Dermis microvascular lymphatic vessel endothelial cell (primary cell): Measurements from ENCODE around the gene AKT3. TPM values are rescaled to one million over a fixed set of nuclear protein-coding genes. Genes with fewer than 3 reads are reported as not detected.
A peak's percentile ranks its signal among the peaks of the same experiment; 100 is the strongest.
"Not testable (repeated sequence)": the region's sequence is repeated elsewhere in the genome, so short reads cannot be mapped to it uniquely, and the experiment has no call there.

Experiments used
- DNase-seq, 2 donors: peaks; one replicate each; pipeline versions ENCODE4 v3.0.0 to v3.0.0-alpha.2; 2010; ENCODE audit warnings: low read depth in 2 of 2
- total RNA-seq: library from RNA; depleted of rRNA; stranded (reverse); fragments of >200 nt; gene quantifications from 2 replicates; pipeline ENCODE4 v1.2.1, GENCODE V29; 2014

AKT3 gene
- total RNA-seq, 1 donor from 2014 or later = 44.2 TPM

DNA sequence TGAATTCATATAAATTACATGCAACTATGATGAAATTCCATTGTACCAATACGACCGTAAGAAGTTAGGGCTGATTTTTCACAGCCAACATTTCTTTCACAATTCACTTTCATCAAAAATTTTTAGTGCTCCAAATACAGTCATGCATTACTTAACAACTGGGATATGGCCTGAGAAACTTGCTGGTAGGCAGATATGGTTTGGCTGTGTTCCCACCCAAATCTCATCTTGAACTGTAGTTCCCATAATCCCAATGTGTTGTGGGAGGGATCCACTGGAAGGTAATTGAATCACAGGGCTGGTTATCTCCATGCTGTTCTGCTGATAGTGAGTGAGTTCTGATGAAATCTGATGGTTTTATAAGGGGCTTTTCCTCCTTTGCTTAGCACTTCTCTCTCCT is 244.4 kb downstream of the AKT3 start:
- DNase-seq = no peak

DNA sequence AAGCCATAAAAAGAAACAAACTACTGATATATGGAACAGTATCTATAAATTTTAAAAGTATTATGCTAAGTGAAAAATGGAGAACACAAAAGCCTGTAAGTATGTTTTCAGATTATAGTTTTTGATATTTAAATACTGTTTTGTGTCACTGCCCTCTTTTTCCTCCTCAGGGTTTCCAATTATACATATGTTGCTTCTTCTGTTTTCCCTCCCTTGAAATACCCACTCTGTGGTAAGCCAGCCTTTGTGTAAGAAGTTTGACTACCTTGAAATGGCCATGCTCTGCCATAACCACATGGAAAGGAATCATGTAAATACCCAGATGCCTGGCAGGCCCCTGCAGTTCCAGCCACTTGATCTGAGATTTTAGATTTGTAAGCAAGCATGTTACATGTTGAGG is 248.3 kb downstream of the AKT3 start:
- DNase-seq = no peak

DNA sequence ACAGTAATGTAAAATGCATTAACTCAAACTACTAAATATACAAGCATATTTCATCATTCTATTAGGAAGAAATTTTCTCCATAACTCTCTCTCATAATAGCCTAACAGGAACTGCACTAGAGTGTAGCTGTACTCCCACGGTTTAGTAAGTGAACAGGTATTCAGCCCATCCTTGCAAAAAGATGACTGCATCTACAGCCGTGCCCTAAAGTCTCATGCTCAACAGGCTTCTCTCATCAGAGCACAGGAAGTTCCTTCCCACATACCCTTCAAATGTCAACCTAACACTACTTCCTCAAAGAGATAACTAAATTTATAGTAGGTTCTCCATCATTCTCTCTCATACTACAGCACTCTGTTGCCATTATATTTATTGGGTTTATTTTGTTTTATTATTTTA is 251.6 kb downstream of the AKT3 start:
- no peak for DNase-seq

DNA sequence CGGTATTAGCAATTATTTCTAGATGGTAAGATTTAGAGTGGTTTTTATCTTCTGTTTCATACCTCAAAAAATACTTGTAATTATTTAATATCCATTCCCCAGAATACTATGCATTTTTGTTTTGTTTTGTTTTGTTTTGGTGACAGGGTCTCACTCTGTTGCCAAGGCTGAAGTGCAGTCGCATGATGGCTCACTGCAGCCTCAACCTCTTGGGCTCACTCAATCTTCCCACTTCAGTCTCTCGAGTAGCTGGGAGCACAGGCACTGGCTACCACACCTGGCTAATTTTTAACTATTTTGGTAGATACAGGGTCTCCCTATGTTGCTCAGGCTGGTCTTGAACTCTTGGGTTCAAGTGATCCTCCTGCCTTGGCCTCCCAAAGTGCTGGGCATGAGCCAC is 252.7 kb downstream of the AKT3 start:
- no peak for DNase-seq

DNA sequence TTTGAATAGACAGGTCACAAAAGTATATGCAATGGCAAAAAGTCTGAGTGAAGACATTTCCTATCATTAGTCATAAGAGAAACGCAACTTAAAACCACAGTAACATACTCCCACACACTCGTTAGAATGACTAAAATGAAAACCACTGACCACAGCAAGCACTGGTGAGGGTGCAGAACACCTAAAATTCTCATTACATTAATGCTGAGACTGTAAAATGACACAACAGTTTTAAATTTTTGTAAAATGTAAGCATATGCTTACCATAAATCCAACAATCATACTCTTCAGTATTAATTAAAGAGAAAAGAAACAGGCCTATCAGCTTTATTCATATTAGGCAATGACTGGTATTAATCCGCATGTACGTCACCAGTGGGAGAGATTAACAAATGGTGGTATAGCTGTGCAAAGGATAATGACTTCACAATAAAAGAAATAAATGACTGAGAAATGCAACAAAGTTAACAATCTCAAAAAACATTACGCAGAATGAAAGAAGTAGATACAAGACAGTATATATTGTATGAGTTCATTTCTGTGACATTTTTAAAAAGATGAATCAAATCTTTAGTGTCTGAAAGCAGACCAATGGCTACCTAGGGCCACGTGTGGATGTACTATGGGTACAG is 253.5 kb downstream of the AKT3 start:
- no peak for DNase-seq

DNA sequence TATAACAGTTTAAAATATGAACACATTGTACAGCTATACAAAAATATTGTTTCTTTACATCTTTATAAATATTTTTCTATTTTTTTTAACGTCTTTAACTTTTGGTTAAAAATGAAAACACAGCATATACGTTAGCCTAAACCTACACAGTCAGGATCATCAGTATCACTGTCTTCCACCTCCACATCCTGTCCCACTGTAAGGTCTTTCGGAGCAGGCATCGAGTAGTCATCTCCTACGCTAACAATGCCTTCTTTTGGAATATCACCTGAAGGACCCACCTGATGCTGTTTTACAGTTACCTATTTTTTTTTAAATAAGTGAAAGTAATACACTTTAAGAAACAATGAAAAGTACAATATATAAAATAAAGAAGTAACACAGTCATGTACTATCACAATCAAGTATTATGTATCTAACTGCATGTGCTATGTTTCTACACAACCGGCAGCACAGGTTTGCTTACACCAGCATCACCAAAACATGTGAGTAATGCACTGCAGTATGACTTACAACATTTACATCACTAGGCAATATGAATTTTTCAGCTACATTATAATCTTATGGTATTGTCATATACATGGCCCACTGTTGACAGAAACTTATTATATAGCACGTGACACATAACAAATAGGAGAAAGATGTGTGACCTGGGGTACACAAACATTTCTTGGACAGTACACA is 254.4 kb downstream of the AKT3 start:
- no peak for DNase-seq

DNA sequence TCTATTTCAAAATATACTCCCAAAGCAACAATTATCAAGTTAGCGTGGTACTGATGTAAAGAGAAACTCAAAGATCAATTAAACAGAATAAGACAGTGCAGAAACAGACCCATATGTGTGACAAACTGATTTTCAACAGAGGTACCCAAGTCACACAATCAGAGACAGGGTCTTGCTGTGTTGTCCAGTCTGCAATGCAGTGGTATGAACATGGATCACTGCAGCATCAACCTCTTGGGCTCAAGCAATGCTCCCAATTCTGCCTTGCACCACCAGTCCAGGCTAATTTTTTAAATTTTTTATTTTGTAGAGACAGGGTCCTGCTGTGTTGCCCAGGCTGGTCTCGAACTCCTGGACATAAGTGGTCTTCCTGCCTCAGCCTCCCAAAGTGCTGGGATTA is 255.6 kb downstream of the AKT3 start:
- DNase-seq = no peak

DNA sequence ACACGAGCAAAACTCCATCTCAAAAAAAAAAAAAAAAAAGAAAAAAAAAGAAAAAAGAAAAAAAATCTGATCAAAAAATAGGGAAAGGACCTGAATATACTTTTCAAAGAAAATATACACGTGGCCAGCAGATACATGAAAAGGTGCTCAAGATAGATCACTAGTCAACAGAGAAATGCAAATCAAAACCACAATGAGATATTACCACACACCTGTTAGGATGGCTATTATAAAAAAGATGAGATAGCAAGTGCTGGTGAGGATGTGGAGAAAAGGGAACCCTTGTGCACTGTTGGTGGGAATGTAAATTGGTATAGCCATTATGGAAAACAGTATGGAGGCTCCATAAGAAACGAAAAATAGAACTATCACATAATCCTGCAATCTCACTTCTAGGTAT is 260.8 kb downstream of the AKT3 start:
- not testable (repeated sequence) for DNase-seq

DNA sequence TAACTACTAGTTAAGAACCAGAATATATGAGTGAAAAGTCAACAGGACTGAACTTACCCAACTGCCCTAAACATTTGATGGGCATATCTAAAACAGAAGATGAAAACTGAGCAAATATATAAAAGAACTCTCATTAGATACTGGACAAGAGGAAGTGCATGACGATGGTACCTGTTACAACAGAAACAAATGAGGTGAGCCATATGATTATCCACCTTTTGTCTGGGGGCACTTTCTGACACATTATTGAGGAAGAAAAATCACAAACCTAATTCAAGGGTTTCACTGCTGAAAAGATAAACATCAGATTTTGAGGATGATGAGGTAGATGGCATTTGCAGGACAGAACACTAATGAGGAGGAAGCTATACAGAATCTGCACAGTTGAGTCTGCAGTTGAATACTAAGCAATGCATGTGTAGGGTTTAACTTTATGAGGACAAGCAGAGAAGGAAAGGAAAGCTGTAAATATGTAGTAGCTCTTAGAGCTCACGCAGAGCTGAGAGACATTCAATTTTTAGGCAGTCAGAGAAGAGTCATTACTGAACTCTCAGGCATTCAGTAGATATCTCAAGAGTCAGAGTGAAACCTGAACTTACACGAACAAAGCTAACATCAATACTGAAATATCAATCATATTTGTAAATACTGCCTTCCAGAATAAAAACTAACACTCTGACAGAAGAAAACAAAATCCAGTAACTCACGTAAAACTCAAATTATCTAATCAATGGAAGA is 262.1 kb downstream of the AKT3 start:
- no peak for DNase-seq

DNA sequence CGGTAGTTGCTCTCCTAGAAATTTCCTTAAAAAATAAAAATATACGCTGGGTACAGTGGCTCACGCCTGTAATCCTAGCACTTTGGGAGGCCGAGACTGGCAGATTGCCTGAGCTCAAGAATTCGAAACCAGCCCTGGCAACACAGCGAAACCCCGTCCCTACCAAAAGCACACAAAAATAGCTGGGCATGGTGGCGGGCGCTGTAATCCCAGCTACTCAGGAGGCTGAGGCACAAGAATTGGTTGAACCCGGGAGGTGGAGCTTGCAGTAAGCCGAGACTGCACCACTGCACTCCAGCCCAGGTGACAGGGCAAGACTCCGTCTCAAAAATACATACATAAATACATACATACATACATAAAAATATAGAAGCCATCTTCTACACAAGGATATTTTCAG is 262.8 kb downstream of the AKT3 start:
- DNase-seq = no peak

DNA sequence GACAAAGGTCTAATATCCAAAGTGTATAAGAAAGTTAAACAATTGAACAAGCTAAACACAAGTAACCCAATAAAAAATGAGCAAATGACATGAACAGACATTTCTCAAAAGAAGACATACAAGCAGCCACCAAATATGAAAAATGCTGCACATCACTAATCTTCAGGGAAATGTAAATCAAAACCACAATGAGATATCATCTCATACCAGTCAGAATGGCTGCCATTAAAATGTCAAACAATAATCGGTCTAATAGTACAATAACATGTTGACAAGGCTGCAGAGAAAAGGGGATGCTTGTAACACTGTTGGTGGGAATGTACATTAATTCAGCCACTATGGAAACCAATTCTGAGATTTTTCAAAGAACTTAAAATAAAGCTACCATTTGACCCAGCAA is 264.1 kb downstream of the AKT3 start:
- no peak for DNase-seq

DNA sequence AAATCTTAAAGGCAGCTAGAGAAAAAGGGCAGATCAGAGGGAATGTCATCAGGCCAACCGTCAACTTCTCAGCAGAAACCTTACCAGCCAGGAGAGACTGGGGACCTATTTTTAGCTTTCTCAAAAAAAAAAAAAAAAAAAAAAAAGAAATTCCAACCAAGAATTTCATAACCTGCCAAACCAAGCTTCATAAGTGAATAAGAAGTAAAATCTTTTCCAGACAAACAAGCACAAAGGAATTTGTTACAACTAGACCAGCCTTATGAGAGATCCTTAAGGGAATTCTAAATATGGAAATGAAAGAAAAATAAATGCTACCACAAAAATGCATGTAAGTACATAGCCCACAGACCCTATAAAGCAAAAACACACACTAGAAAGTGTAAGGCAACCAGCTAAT is 267.7 kb downstream of the AKT3 start:
- no peak for DNase-seq

DNA sequence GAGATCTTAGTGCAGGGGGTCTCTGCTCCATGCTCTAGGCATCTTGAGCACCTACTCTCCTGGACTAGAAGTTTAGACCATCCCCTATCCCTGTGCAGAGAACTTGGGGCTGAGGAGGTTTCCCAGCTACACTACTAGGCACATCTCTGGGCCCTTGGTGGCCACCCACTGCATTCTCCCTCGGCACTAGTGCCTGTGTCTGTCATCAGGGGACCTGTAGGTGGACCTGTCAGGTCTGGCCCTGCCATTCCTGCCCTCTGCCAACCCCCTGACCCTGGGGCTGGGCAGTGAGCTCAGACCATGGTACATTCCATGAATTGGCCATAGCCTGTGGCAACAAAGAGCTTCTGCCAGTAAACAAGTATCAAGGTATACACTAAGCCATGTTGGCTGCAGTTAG is 269.1 kb downstream of the AKT3 start:
- DNase-seq = no peak

DNA sequence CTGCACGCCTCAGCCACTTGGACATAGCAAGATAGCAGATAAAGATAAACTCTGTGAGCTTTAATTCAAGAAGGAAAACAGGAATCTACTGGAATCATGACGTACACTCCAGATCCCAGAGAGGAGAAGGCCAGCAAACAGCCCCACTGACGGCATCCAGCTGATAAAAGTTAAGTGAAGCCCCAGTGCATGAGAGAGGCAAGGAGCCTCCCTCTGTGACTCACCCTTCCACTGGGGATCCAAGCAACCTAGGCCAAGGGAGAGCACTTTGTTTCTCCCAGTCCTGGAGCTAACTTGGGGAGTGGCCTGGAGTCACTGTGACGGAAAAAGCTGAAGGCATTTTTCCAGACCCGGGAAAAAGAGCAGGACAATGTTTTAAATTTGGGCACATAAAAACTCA is 270.0 kb downstream of the AKT3 start:
- no peak for DNase-seq

DNA sequence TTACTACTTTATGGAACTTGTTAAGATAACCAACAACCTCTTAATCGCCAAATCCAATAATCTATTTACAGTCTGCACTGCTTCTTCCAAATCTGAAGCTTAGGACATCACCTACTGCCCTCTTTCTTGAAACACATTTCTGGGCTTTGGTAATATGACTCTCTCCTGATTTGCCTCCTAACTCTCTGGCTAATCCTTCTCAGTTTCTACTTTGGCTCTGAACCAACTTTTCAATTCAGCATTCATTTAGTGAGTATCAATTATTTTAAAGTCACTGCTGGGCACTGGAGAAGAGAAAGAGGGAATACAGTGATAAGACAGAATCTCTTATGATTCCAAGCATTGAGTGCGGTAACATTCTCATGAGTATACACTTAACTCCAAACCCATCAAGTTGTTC is 275.0 kb downstream of the AKT3 start:
- no peak for DNase-seq

DNA sequence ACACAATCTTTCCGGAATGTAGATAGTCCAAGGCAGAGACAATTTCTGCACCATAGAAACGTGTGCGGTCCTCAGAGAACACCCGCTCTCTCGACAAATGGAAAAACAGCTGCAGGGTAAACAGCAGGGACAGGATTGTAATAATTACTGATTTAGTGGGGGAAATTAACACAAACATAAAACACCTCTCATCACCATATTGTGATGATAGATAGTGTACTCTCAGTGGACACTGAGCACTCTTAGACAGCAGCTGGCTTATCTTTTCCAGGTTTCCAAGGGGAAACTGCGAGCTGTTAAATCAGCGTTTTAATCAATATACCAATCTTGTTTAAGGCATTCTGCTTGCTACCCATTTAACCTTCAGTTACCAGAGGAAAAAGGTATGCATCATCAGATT is 277.1 kb downstream of the AKT3 start:
- no peak for DNase-seq

DNA sequence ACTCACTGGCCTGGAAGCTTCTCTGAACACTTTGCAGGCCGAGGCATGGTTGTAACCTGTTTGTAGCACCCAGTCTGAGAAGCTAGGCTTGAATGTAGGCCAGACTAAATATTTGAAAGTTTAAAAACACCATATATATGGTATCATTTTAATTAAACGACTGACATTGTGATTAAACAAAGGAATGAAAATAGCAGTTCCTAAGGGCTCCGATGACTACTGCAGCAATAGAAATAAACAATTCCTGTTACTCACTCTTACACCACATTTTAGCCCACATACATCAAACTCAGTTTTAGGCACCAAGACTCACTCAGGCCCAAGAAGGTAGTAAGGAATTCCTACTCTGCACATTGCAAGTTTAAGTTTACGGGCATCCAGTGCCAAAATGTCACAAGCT is 281.2 kb downstream of the AKT3 start:
- peak in 1 of 2 donors; percentile 40 for DNase-seq

DNA sequence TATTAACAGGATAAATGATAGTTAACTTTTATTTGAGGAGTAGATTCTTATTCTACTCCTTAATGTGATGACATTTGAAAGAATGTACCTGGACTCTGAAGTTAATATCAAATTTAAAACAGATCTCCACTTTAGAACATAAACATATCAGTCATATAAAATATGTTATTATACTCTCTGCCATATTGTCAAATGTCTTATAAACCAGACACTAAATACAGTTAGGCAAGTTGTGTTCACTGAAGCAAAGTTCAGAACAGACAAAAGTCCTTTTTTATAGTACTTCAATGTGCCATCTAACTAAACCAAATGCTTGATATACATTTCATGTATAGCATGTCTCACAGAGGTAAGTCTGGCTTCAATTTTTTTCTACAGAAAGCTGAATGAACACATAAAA is 285.2 kb downstream of the AKT3 start:
- no peak for DNase-seq

DNA sequence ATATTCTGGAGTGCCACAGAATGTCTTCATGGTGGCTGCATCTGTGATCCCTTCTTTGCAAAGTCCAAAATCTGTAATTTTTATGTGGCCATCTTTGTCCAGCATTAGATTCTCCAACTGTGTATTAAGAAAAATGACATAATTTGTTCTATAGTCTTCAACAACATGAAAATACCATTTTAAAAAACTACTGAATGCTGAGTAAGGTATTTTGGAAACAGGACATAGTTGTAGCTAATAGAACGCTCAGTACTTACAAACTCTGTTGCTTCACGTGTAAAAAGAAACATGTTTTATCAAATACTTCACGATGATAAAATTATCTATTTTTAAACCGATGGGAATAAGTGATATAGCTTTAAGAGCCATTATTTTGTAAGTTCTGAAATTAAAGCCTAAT is 286.3 kb downstream of the AKT3 start:
- DNase-seq = no peak

DNA sequence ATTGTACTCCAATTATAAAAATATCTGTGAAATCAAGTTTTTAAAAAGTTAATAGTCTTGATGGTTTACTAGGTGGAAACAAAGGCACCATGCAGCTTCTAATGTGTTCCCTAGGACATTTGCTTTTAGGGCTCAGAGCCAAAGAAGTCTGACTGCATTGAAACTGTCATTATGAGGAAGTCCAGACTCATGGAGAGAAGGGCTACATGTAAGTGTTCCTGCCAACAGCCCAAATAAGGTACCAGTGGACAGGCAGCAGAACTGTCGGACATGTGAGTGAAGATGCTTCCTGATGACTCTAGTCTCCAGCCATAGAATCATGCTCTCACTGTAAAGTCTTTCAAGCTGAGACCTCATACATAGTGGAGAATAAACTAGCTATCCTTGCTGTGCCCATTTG is 287.6 kb downstream of the AKT3 start:
- DNase-seq = no peak

DNA sequence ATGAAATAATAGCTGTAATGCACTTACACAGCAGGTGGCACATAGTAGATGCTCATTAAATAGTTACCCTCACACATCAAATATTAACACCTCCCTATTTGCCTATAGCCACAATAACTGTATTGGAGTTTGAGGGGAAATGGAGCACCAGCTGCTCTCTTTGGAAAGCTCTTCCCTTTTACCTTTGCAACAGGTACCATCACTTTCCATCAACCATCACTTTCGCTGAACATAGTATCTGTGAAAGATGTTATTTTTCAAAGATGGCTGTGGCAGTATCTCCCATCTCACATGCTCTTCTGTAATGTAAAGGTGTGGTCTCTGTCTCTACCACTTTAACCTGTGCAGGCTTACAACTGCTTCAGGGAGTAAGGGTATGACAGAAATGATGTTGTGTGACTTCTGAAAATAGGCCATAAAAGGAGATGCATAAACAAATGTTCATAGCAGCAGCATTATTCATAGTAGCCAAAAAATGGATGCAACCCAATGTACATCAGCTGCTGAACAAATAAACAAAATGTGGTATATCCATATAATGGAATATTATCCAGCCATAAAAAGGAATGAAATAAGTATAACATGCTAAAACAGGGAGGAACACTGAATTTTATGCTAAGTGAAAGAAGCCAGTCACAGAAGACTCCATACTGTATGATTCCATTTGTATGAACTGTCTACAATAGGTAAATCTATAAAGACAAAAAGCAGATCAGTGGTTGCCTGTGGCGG is 288.3 kb downstream of the AKT3 start:
- no peak for DNase-seq

DNA sequence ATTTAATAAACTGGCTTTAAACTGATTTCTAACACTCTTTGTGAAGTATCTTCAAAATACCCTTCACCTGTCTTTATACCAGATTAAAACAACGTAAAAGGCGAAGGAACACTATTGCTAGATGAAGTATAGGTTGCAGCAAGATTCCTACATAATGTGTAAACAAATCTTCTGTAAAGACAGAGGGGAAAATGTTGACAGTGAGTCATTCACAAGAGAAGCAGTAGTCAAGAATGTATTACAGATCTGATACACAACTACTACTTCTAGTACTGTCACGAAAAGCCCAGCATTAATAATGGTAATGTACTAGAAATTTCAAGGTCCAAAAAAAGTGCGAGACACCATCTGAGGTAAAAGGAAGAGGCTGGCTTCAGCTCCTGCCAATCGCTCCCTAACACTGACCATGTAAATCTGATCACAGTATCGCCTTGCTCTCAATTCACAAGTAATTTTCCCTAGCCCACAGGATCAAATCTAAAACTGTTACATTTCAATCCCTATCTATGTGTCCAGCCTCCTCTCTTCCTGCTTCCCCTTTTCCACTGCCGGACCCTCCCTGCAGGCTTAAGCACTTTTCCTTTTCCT is 290.4 kb downstream of the AKT3 start:
- DNase-seq = no peak
